Stimulated activated CD4-positive, alpha-beta T cell treated with anti-CD3 and anti-CD28 coated beads, Interleukin-15, amount 100 ng/mL, for 48 hours (primary cell): ENCODE data around the gene ERG.

ENCODE experiments used
- DNase-seq, 2 donors: peaks; one replicate each; pipeline ENCODE4 v3.0.0-alpha.2; 2020; ENCODE audit warnings: low read depth in 2 of 2

Gene ERG, protein sequence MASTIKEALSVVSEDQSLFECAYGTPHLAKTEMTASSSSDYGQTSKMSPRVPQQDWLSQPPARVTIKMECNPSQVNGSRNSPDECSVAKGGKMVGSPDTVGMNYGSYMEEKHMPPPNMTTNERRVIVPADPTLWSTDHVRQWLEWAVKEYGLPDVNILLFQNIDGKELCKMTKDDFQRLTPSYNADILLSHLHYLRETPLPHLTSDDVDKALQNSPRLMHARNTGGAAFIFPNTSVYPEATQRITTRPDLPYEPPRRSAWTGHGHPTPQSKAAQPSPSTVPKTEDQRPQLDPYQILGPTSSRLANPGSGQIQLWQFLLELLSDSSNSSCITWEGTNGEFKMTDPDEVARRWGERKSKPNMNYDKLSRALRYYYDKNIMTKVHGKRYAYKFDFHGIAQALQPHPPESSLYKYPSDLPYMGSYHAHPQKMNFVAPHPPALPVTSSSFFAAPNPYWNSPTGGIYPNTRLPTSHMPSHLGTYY

DNA sequence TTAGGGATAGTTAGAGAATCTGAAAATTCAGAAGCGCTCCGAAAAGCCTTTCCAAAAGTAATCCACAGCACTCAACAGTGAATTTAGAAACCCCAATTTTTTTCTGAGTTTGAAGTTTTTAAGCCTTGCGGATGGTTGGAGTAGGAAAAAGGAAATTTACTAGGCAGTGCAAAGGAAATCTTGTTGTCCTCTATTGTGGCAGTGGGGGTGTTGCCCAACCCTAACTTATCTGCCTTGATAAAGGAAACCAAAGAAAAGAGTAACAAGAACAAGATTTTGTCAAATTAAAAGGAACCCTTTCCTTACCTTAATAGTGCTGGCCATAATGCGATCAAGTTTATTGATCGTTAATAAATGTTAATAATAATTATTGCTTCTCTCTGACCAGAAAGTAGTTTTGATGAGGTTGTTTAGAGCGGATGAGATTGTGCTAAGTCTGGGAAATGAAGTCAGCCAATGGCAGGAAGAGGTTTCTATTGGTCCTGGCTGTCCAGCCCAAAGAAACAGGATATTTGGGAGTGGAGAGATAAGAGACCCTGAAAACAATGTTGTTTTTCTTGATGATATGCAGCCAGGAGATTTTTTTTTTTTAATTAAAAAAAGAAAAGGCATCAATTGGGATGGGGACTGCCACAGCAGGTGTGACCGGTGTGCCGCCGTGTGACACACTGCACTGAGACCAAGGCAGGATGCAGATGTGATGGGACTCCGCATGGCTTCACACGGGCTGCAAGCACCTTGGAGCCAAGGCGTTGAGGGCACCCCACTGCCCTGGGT is at the start of gene ERG:
TSS of gene ERG (minus strand) at position 421 of the 777 bp plus-strand sequence. CDS start at position 324, 97 bp downstream.
- DNase-seq, result no peak

DNA sequence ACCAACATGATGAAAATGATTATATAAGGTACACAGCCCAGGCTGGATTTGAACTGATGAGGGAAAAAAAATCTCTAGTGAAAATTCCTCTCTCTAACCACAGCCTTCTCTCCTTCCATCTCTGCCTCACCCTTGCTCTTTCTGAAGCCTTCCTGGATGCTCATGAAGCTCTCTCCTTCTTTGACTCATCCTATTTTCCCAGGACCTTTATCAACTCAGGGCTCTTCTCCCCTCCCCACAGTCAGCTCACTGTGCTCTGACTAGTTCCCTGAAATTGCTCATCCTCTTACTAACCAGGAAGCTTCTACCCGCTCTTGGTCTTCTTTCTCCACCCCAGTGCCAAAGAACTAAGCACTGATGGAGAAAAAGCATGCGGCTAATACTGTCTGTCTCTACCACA is 46.4 kb upstream of the ERG start:
- no peak for DNase-seq

DNA sequence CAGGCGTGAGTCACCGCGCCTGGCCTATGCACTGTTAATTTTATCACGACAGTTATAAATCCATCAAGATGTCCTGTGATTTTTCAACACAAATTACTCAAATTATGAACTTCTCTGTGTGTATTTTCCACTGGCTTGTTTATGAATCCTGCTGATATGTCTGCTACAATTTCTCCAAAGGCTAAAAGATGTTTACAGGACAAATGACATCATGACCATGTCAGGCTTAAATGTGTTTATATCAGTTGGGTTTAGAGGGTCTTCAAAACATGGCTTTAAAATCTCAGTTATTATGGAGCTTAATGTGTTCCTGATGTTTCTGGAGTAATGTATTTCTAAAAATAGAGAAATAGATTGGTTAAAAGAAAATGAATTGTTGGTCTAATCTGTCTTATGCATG is 44.0 kb upstream of the ERG start:
- DNase-seq, result no peak

DNA sequence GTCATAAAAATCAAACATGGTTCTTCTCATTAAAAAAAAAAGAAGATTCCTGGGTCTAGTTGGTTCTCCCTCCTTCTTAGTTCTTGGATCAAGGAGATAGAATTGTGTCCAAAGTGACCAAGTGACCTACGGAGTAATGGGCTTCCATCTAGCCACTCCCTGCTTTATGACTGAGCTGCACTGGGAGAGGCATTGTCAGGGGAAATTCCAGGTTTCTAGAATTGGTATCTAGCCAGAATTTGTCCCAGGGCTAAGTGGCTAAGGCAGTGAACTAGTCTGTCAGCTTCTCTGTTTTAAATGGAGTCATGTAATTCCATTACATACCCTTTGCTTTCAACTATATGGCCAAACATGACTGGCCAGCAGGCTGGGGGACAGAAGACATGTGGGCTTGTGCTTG is 40.1 kb upstream of the ERG start:
- no peak for DNase-seq

DNA sequence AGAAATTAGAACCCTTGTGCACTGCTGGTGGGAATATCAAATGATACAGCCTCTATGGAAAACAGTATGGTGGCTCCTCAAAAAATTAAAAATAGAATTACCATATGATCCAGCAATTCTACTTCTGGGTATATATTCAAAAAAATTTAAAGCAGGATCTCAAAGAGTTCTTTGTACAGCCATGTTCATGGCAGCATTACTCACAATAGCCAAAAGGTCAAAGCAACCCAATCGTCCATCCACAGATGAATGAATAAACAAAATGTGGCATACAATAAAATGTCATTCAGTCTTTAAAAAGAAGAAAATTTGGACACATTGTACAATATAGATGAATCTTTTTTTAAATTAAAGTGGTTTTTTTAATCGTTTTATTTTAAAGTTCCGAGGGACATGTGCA is 36.3 kb upstream of the ERG start:
- no peak for DNase-seq

DNA sequence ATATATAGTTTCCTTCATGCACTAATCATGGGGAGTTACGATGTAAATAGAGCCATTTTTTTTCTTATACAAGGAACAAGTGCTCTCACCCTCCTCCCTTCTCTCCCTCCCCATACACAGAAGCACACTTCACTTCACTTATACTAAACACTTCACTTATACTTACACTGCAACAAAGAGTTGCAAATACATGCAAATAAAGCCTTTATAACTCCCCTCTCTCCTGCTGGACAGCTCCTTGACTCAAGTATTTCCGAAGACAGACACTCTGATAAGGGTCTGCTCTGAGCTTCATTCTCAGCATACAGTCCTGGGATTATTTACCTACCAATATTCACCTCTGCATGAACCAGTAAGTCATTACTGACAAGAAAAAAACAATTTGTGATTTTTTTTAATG is 35.6 kb upstream of the ERG start:
- DNase-seq, result no peak

DNA sequence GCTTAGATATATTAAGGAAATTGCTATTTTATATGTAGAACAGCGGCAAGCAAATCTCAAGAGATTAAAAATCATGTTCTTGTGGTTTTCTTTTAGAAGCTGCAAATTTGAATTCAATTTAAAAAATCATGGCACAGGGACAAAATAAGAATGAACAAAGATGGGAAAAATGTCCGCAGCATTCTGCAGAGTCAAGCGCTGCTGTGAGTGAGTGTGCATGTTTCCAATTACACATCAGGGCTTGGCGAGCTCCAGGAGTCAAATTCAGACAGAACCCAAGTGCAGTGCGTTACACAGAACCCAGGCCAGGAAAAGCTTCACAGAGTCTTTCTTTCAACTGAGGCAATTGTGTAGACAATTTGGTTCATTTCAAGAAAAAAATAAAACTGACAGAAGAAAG is 33.3 kb upstream of the ERG start:
- no peak for DNase-seq

DNA sequence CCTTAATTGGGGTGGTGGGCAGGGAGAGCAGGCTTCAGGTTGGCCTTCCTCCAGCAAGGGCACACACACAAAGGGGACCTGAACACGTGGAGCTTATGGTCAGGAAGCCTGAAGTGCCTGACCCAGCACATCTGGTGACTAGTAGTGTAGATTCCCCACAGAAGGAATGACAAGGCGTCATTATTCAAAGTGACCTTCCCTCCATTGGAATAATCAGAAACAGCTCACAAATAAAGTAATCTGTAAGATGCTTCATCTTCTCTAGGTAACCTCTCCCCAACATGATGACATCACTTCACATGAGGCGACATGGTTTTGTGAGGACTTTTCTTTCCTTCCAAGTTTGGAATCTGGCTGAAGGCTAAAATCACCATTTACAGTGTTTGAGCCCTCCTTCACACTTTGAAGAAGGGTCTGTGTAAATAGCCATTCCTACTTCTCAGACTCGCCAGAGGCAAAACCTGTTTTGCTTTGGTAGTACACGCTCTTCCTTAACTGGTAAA is 32.8 kb upstream of the ERG start:
- no peak for DNase-seq

DNA sequence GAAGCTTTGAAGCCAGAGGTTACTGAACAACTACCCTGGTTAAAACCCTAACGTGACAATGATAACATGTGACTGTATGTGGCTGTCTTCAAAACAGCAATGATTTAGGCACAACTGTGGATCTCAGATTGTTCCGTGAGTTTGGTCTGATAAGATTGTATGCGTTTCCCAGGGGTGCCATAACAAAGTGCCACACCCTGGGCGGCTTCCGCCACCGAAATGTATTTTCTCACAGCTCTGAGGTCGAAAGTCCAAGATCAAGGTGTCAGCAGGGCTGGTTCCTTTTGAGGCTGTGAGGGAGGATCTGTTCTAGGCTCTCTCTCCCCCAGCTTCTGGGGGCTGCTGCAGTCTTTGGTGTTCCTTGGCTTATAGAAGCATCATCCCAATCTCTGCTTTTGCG is 29.5 kb upstream of the ERG start:
- DNase-seq, result no peak

DNA sequence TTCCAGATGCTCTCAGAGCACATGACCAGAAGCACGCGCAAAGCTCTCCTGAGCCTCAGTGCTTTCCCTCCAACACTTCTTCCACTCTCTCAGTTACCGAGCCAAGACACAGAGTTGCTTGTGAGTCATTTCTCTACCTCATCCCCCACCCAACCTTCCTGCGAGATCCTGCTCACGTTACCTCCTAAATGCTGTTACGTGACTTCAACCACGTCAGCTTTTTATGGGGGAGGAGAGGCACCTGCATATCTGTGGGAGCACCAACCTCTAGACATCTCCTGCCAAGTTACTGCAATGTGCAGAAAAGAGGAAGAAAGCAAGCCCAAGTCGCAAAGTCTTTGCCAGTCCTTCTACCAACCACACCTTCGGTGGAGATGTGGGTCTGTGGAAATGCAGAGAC is 27.2 kb upstream of the ERG start:
- no peak for DNase-seq

DNA sequence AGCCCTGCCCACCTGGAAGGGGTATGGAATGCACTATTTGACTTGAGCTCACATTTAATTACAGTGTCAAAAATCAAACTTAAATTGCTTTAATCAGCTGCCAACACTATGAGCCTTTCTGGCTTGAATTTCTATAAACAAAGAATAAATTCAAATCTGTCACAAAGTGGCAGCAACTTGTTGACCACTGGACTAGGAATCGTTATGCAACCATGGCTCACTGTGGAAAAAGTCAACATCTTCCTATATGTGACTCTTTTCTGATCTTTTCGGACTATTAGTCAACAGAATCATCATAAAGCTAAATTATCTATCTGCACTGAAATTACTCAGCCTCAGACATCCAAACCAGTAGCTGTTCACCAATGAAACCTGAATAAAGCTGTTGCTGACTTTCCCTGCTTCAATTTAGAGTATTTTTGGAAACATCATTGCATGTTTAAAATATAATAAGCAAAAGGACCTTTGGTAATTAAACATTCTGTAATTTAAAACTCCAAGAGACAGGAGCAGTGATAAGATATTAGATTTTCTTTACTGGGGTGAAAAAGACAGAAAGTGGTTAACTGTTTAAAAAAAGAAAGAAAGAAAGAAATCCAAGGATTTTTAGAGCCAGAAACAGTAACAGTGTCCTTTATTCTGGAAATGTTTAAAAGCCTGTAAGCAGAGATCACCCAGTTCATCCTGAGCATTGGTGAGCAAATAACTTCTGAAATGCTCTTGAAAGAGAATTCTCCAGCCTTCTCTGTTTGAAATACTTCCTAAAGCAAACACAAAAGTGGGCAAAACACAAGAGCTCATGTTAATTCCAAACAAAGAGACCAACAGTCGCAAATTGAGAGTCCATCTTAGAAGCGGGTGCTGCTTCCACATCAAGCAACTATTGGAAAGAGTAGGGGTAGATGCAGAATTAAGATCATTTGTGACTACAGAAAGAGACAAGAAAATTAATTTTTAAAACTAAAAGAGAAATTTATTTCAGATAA is 26.2 kb upstream of the ERG start:
- no peak for DNase-seq

DNA sequence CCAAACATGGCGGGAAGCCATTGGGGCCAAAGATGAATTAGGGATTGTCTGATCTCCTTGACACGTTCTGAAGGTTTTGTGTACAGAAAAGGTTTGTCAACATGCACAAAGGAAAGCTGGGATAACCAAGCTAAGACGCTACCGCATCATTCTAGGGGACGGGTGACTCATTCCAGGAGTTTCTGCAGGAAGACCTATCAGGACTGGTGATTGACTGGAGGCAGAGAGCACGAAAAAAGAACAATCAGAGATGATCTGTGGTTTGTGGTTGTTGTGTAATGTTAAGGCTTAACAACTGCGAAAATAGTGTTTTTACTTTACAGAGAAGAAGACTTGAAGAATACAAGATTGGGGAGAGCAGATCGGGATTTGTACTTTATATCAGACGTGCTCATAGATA is 22.2 kb upstream of the ERG start:
- no peak for DNase-seq

DNA sequence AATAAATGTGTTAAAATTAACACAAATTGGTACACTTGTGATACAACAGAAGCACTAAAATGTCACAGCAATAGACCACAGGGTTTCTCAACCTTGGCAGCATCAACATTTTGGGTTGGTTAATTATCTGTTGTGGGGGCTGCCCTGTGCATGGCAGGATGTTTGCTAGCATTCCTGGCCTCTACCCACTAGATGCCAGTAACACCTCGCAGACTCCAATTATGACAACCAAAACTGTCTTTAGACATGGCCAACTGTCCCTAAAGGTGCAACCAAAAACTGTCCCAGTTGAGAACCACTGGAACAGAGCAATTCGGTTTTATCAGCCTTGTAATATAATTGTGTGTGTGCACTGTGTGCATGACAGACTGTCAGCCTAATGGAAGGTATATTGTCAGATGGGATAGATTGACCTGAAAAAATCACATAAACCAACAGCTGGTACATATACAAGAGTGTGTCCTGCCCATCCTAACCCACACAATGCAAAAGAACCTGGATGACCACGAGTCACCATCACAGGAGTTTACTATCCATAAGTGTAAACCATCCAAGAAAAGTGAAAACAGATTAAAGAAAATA is 13.5 kb upstream of the ERG start:
- no peak for DNase-seq

DNA sequence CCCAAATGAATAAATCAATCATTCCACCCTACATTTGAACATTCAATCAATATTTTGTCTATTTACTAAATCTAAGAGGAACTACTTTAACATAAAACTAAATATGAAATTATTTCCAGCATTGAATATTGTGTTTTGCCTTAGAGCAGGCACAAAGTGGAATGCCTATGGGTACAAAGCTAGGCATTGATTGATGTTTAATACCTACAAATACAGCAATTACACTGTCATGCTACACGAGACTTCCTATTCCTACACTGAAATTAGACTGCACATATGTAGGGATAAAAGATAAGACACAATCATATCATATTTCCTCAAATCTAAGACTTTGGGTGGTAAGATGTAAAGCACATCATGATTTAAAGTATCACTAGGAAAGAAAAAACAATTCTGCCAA is 12.9 kb upstream of the ERG start:
- DNase-seq, result no peak

DNA sequence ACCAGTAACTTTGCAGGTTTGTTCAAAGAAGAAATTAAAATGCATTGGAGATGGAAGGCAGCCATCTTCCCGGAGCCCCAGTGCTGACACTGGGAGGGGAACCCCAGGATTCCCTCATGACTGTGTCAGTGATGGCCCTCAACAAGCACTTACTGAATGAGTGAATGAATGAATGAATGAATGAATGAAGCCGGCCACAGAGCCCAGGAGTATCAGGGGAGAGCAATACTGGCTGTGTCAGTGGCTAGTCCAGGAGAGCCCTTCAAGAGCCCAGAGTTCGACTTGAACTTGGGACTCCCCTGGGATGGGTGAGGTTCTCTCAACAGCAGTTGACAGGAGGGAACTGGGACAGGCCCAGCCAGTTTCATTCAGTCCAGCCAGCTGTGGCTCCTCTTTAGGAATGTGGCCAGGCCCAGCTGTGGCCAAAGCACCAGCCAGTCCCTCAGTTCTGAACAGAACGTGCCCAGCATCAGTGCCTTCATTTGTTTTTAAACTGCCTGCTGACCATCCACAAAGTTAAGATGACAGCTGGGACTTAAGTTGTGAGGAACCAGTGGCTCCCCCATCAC is 9.2 kb upstream of the ERG start:
- no peak for DNase-seq

DNA sequence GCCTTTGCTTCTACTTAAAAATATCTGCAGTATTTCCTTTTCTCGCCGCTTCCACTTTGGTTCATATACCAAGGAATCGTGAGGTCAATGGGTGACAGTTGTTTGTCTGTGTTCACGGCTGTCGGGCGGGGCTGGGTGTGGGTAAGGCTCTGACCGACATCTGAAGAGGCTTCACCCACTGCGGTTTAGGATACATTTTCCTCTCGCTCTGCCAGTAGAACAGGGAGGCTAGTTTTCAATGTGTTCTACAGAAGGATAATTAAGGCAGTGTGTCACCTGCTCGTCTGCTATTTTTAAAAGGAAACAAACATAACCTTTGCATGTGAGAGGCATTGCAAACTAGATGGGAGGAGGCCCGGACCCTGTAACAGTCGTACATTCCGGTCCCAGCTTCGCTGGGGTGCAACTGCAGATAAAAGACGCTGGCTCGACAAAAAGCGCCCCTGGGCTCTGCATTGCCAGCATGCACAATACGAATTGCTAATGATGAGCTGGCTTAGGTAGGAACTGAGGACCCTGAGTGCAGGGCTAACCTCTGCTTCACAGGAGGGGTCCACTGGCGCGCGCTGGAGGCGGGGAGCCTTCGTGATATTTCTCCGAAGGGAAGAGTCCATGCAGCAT is 8.5 kb upstream of the ERG start:
- DNase-seq, result no peak

DNA sequence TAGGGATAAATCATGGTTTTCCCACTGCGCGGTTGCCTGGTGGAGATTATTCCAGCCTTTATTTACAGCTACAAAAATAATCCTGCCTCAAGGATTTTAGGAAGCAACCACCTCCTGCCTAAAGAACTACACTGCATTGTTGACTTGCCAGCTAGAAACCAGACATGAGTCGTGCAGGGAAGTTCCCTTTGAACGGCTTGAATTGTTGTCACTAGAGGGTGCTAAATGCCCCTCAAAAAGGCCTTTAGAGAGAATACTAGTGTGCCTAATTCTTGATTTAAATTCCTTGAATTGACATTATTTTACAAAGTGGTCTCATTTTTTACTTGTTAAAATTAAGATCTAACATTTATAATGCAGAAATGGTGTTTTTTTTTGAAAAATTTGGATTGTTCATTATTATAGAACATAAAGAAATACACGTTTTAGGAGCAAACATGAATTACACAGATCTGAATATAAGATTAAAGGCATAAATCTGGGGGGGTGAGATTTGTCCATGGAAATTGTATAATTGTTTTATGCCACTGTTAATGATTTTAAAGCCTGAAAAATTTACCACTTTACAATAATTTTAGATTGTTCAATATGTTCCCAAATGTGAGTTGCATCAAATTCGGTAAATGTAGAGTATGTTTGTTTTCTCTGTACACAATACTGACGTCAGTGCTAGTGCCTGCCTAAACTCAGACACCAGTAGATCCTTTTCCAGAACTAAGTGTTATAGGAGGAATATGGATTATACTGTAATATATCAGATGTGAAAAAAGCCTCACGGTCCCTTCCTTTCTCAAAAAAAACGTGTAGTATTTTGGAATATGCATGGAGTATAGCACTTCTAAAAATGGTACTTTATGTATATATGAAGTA is 7.6 kb upstream of the ERG start:
- DNase-seq, result no peak

DNA sequence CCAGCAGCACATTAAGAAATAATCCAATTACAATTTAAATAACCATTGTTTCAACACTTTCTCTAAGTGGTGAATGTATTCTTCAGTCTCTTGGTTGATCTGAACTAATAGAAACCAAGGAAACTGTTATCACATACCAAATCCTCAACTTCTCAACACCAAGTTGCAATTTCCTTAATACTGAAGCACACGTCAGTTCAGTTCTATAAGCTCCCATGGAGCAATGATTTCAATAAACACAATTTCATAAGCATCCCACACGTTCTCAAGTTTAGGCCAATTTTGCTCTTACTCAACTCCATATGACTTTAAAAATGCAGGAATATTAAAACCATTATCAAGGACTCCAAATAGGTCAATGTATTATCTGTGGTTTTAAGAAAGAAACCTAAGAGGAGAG is 5.8 kb upstream of the ERG start:
- no peak for DNase-seq

DNA sequence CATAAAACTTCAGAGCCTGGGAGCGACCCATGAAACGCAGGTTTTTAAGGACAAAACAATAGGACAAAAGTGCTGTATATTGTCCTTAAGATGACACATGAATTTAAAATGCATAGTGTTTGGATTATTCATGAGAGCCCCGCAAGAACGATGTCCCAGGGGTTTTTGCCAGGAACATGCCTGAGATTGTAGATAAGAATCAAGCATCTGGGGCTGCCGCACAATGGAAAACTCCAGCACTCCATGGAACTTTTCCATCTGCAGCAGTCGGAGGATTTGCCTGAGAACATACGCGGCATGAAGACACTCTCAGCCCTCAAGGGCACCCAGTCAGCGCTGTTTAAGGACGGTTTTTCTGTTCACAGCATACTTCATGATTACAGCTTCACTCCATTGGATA is 5.3 kb upstream of the ERG start:
- DNase-seq, result no peak

DNA sequence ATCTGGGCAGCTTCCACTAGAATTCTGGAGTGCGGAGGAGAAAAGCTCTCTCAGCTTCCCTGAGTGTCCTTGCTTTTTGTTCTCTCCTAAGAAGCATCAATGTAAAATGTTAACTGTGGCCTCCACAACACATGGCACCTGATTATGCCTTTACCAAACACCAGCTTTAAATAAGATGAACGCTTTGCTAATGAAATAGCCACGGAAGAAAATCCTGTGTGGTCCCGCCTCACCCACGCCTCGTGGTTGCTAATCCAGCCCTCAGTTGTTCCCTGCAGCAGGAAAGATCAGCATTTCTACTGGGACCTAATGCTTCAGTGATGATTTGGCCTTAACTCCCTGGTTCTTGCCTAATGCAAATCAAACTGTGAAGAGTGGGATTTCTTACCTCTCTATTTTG is 1.8 kb upstream of the ERG start:
- DNase-seq, result no peak
